Measurements from ENCODE around the gene PHLPP1.

Gene PHLPP1

GRCh38 chr18:62857263-62857976, 142.1 kb downstream of the PHLPP1 start:
- no peak for DNase-seq

- no peak for DNase-seq
Measured at GRCh38 chr18:62860062-62860461, 144.7 kb downstream of the PHLPP1 start.

- DNase-seq: no peak
Measured at GRCh38 chr18:62862466-62862865, 147.1 kb downstream of the PHLPP1 start.

- no peak for DNase-seq
Measured at GRCh38 chr18:62863579-62864001, 148.2 kb downstream of the PHLPP1 start.

- no peak for DNase-seq
Measured at GRCh38 chr18:62865498-62865897, 150.2 kb downstream of the PHLPP1 start.

- peak; percentile 54 for DNase-seq
Measured at GRCh38 chr18:62867534-62867933, 152.2 kb downstream of the PHLPP1 start.

- DNase-seq: no peak
Measured at GRCh38 chr18:62868645-62869044, 153.3 kb downstream of the PHLPP1 start.

GRCh38 chr18:62870643-62871042, 155.3 kb downstream of the PHLPP1 start:
- DNase-seq: no peak

- DNase-seq: no peak
Measured at GRCh38 chr18:62875323-62875722, 160.0 kb downstream of the PHLPP1 start.

- no peak for DNase-seq
Measured at GRCh38 chr18:62876111-62876510, 160.8 kb downstream of the PHLPP1 start.

- DNase-seq: no peak
Measured at GRCh38 chr18:62876828-62877227, 161.5 kb downstream of the PHLPP1 start.

GRCh38 chr18:62877411-62878221, 162.3 kb downstream of the PHLPP1 start:
- no peak for DNase-seq

- no peak for DNase-seq
Measured at GRCh38 chr18:62878305-62878704, 163.0 kb downstream of the PHLPP1 start.

GRCh38 chr18:62880034-62880433, 164.7 kb downstream of the PHLPP1 start:
- DNase-seq: no peak

- no peak for DNase-seq
Measured at GRCh38 chr18:62880673-62881364, 165.5 kb downstream of the PHLPP1 start.

GRCh38 chr18:62881509-62882016, 166.2 kb downstream of the PHLPP1 start:
- DNase-seq: no peak

- no peak for DNase-seq
Measured at GRCh38 chr18:62883937-62884735, 168.8 kb downstream of the PHLPP1 start.

- DNase-seq: no peak
Measured at GRCh38 chr18:62885804-62886203, 170.5 kb downstream of the PHLPP1 start.

GRCh38 chr18:62894681-62895390, 179.5 kb downstream of the PHLPP1 start:
- DNase-seq: no peak

GRCh38 chr18:62897153-62897552, 181.8 kb downstream of the PHLPP1 start:
- no peak for DNase-seq

- no peak for DNase-seq
Measured at GRCh38 chr18:62898359-62898758, 183.0 kb downstream of the PHLPP1 start.

GRCh38 chr18:62899534-62899933, 184.2 kb downstream of the PHLPP1 start:
- no peak for DNase-seq
